ENCODE results near the gene ISL2.

Gene ISL2

DNA sequence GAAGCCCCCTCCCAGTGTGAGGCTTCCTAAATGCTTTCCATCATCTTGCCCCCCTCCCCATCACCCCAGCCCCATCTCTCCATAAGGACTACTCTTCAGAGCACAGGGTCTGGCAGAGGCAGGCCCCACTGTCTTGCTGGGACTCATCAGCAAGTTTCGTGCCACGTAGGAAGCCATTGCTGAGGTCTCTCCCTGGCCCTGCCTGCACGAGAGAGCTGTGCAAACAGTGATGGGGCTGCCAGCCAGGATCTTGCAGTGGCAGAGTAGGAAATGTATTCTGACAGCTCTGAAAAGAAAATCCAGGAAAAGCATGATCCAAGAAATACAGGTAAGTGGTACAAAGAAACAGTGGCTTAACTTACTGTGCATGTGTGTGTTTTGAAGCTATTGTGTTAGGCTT, 22.6 kb downstream of the ISL2 start:
- TF ChIP-seq, protein P1, sequence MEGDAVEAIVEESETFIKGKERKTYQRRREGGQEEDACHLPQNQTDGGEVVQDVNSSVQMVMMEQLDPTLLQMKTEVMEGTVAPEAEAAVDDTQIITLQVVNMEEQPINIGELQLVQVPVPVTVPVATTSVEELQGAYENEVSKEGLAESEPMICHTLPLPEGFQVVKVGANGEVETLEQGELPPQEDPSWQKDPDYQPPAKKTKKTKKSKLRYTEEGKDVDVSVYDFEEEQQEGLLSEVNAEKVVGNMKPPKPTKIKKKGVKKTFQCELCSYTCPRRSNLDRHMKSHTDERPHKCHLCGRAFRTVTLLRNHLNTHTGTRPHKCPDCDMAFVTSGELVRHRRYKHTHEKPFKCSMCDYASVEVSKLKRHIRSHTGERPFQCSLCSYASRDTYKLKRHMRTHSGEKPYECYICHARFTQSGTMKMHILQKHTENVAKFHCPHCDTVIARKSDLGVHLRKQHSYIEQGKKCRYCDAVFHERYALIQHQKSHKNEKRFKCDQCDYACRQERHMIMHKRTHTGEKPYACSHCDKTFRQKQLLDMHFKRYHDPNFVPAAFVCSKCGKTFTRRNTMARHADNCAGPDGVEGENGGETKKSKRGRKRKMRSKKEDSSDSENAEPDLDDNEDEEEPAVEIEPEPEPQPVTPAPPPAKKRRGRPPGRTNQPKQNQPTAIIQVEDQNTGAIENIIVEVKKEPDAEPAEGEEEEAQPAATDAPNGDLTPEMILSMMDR (IDR thresholded peaks at IDR 0.05; ENCODE audit: insufficient read depth, low read depth, low read length, missing control alignments), result no peak
- no peak for DNase-seq (ENCODE audit: low read depth)
- H3K4me3 ChIP-seq (ENCODE audit: low read depth, low read length), result no peak overlapping the region

DNA sequence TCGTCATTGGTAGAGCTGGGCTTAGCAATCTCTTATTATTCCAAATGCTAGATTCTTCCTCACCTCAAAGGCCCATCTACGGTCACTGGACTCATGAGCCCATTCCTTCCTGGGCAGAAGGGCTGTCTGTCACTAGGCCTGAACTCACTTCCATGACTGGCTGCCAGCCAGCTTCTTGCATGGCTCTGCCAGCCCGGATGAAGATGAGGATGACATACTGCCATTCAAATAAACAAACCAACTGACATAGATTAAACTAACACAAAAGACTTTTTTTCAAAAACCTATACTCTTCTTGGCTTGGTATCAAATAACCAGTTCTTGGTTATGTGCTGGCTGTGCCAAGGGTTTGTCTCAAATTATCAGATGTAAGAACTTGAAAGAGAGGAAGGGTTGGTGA, 23.8 kb downstream of the ISL2 start:
- DNase-seq (ENCODE audit: low read depth), result no peak
- H3K4me3 ChIP-seq (ENCODE audit: low read depth, low read length), result no peak overlapping the region
- TF ChIP-seq, protein P1 (IDR thresholded peaks at IDR 0.05; ENCODE audit: insufficient read depth, low read depth, low read length, missing control alignments), result no peak

DNA sequence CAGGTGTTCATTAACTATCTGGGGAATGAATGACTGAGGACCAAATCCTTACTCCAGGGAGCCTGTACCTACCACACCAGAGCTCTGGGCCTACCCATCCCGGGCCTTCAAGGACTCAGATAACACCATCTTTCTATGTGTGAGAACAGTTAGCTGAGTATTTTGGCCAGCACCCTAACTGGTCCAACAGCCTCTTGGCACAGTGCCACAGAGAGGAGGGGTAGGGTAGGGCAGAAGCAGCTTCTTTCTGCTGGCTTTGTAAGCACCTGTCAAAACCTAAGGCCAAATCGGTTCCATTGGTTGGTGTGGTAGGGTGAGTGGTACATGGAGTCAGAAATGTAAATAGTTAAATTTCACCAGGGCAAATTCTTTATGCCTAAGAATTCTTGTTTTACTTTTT, 26.7 kb downstream of the ISL2 start:
- no peak for DNase-seq (ENCODE audit: low read depth)
- TF ChIP-seq, protein P1 (IDR thresholded peaks at IDR 0.05; ENCODE audit: insufficient read depth, low read depth, low read length, missing control alignments), result no peak
- H3K4me3 ChIP-seq (ENCODE audit: low read depth, low read length), result no peak overlapping the region

DNA sequence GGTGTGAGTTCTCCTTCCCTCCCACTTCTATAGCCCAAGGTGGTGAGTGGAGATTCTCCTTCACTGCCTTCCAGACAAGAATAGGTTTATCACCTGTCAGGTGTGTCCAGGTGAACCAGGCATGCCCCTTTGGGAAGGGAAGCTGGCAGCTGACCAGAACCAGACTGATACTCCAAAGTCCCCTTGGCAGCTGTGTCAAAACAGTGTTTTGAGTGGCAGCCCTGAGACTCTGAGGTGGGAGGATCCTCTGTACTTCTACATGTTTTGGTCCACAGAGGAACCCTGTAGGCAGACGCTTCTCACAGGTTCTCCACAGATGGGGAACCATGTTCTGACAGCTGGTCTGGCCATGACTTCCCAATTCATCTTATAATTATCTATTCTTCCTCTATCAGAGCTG, 30.1 kb downstream of the ISL2 start:
- no peak overlapping the region for H3K4me3 ChIP-seq (ENCODE audit: low read depth, low read length)
- TF ChIP-seq, protein P1 (IDR thresholded peaks at IDR 0.05; ENCODE audit: insufficient read depth, low read depth, low read length, missing control alignments), result no peak
- DNase-seq (ENCODE audit: low read depth), result no peak

DNA sequence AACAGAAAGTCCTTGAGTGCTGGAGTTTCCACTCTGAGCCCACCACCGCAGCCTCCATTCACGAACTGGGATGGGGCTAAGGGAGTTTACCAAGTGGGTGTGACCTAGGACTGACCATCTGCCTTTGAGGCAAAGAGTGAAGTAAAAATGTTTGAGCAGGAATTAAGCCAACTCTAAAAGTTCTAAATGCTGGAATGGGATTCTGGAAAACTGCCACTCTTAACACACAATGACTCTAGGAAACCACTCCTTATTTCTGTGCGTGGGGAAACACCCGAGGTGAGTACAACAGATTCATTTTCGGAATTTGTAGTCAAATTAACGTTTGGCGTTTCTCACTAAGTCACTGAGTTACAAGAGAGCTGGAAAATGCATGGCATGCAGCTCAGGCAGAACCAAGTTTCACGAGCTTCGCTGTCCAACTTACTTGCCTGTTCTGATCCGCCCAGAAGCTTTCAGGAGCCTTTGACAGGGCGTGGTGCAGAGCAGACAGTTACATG, 31.6 kb downstream of the ISL2 start:
- no peak for DNase-seq (ENCODE audit: low read depth)
- TF ChIP-seq, protein P1 (IDR thresholded peaks at IDR 0.05; ENCODE audit: insufficient read depth, low read depth, low read length, missing control alignments), result no peak
- no peak overlapping the region for H3K4me3 ChIP-seq (ENCODE audit: low read depth, low read length)

DNA sequence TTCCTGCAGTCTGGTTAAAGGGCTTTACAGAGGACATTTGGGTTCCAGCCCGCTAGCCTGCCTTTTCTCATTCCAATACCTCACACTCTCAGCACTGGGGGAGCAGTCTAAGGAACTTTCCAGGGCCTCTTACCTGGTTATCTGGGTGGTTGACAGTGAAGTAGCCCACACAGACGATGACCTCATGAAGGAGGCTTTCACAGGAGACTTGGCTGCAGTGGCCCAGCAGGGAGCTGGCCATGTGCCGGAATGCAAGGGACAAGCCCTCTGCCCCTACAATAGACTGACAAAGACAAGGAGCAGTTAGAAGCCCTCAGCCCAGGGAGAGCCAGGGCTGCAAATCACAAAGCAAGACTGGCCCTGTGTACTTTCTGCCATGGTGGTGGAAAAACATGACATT, 39.5 kb downstream of the ISL2 start:
- TF ChIP-seq, protein P1 (IDR thresholded peaks at IDR 0.05; ENCODE audit: insufficient read depth, low read depth, low read length, missing control alignments), result no peak
- H3K4me3 ChIP-seq (ENCODE audit: low read depth, low read length), result no peak overlapping the region
- no peak for DNase-seq (ENCODE audit: low read depth)

DNA sequence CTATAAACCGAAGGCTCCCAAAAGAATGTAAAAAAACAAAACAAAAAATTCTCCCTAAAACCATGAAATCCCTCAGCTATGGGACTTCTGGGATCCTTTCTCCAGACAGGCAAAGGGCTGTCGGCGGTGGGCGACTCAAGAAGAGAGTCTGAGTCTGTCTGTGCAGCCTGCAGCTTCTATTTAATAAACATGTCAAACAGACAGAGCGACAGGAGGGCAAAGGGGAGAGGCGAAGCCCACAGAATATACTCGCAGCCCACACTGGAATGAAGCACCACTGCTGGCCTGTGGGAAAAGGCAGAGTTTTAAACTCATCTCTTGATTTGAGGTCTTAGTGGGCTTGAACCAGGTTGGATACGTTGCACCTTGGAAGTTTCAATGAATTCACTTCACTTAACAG, 40.2 kb downstream of the ISL2 start:
- H3K4me3 ChIP-seq (ENCODE audit: low read depth, low read length), result no peak overlapping the region
- TF ChIP-seq, protein P1 (IDR thresholded peaks at IDR 0.05; ENCODE audit: insufficient read depth, low read depth, low read length, missing control alignments), result no peak
- DNase-seq (ENCODE audit: low read depth), result no peak
